GM19351 (cell line): ENCODE measurements around the gene SUFU.

ENCODE experiments used
- ATAC-seq: cut with Tn5 transposase; IDR thresholded peaks from one replicate; pipeline ENCODE4 v1.9.1; 2021; ENCODE audit warnings: mild to moderate bottlenecking, moderate library complexity; ENCODE audit not compliant: unreplicated experiment

The SUFU gene

DNA sequence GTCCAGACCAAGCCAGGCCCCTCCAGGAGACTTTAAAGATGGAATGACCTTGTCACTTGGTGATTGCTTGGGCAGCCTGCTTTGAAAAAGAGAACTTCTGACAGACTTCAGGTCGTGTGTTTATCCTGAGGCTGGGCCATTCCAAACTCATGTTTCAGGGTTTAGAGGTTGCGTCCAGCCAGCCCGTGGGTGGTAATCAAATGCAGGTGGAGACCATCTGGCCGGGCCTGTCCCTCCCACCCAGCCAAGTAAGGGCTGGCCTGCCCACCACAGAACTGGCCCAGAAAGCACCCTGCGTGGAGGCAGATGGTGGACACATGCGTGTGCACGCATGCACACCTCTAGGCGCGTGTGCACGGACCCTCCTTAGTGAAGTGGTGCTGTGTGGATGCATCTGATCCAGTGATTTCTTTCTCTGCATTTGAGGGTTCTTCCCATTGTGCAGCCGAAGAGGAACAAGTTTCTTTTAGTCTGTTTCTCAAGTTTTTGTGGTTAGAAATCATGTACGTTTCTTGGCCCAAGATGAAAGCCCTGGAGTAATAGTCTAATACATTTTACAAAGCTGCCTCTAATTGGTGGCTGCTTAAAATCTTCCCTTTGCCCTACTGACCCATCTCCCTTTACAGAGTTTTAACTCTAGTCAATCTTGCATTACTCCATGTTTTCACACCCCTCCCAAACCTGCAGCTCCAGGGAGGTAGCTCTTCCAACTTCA, 43.0 kb downstream of the SUFU start:
- no peak for ATAC-seq

DNA sequence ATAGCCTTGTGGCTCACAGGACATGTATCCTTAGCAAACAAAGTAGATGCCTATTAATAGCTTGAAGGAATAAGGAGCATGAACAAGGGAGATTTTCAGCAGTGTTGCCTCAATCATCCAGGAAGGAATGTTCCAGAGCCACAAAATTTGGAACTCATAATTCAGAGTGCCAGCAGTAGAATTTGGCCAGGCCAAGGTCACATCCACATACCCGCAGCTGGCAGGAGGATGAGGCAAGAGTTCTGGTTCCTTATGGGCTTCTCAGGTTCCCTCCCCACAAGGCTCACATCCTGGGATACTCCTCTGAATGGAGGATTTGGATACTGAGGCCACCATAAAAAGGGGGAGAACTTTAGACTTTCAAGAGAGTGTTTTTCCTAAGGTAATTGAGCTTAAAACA, 45.8 kb downstream of the SUFU start:
- ATAC-seq, result no peak

DNA sequence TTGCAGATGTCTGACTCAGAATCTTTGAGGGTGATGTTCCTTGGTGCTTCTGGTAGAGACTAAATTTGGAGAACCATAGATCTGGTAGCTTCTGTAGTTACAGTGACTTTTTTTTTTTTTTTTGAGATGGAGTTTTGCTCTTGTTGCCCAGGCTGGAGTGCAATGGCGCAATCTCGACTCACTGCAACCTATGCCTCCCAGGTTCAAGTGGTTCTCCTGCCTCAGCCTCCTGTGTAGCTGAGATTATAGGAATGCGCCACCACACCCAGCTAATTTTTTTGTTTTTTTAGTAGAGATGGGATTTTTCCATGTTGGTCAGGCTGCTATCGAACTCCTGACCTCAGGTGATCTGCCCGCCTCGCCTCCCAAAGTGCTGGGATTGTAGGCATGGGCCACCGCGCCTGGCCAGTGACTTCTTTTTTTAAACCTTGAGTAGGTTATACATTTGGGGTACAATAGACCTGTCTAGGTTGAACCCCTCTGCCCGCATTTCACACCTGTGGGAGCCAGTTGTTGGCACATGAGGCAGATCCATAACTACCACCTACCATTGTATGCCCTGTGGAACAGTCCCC, 47.0 kb downstream of the SUFU start:
- no peak for ATAC-seq

DNA sequence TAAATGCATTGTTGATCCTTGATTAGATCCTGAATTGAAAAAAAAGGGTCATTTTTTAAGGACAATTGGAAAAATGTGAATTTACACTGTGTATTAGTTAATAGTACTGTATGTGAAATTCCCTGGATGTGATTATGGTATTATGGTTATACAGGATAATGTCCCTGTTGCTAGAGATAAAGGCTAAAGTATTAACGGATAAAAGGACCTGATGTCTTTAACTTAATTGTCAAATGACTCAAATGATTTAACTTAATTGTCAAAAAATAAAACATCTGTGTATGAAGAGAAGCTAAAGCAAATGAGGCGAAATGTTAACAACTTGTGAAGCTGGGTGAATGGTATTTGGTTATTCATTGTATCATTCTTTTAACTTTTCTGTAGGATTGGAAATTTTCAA, 48.8 kb downstream of the SUFU start:
- no peak for ATAC-seq

DNA sequence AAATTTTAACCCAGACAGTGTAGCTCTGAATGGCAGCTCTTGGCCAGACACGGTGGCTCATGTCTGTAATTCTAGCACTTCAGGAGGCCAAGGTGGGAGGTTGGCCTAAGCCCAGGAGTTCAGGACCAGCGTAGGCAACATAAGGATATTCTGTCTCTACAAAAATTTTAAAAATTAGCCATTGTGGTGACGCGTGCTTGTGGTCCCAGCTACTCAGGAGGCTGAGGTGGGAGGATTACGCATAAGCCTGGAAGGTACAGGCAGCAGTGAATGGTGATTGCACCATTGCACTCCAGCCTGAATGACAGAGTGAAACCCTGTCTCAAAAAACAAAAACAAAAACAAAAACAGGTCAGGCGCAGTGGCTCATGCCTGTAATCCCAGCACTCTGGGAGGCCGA, 50.0 kb downstream of the SUFU start:
- no peak for ATAC-seq

DNA sequence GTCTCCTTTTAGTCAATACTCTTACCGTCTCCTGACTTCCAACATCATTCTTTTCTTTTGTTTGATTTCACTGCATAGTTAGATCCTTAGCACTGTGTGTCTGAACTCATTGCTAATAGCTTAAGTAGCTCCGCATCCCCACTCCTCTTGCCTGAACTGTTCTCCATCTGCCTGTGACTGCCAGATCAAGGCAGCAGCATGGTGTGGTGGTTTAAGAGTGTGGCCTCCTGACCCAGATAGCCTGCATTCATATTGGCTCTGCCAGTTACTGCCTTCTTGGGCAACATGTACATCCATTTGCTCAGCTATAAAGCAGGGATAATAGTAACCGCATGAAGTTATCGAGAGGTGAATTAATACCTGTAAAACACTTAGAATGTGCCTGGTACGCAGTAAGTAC, 50.8 kb downstream of the SUFU start:
- no peak for ATAC-seq

DNA sequence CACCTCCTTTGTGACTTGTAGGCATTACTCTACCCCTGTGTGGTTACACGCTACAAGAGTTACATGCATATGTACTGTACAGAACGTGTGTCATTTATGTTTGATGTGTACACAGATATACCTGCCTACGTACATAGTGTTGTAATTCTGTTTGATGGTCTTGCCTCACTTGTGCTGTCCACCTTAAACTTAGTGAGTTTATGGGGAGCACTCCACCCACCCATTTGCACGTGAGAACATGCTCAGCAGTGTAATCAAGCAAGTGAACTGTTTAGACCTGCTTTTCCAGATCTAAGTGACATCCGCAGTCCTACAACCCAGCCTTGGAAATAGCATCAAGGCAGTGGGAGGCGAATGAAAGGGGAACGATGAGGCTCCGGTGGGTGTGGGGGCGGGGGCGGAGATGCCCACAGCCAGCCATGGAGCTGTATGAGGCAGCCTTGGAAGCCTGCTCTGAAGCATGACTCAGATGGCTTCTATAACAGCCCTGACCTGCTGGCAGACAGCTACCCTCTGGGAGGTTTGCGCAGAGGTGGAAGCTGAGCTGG, 52.1 kb downstream of the SUFU start:
- ATAC-seq, result no peak

DNA sequence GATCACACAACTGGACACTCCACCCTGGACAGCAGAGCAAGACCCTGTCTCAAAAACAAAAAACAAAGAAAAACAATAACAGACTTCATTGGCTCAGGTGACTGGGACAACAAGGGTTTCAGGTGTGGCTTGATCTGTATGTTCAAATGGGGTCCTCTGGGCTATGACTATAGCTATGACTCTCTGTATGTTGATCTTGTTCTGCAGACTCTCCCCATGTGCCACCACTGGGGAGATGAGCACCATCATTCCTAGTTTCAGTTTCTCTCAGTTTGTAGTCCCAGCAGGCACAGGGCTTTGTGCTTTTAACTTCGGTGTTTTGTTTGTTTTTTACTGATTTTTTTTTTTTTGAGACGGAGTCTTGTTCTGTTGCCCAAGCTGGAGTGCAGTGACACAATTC, 53.8 kb downstream of the SUFU start:
- no peak for ATAC-seq

DNA sequence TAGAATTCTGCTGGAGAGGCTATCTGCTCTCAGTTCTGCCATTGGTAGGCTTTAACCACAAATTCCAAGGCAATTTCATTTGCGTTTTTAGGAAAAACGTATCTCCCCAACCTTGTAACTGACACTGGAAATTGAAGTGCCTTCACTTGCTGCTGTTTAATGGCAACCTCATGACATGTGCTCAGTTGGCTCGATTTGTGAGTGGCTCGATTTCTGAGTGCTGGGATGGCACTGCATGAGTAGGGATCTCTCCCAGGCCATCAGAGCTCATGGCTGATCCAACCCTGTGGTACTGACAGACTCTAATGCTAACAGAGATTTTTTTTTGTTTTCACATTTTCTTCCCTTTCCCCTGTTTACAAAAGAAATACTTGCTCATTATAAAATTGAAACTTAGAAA, 56.0 kb downstream of the SUFU start:
- no peak for ATAC-seq

DNA sequence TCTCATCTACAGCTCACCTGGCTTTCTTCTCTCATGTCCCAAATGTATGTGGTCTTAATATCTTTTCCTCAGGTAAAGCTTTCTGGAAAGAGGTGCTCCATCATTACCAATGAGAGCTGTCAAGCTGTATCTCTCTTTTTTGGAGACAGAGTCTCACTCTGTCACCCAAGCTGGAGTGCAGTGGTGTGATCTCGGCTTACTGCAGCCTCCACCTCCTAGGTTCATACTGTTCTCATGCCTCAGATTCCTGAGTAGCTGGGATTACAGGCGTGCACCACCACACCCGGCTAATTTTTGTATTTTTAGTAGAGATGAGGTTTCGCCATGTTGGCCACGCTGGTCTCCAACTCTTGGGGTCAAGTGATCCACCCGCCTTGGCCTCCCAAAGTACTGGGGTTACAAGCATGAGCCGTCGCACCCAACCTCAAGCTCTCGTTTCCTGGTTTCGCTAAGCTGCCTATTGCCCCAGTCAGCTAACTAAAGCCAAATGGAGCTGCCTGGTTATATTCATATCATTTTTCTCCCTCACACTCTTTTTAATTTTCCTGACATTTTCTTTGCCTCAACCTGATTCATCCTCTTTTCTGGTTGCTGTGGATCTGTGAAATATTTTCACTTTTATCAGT, 60.5 kb downstream of the SUFU start:
- no peak for ATAC-seq

DNA sequence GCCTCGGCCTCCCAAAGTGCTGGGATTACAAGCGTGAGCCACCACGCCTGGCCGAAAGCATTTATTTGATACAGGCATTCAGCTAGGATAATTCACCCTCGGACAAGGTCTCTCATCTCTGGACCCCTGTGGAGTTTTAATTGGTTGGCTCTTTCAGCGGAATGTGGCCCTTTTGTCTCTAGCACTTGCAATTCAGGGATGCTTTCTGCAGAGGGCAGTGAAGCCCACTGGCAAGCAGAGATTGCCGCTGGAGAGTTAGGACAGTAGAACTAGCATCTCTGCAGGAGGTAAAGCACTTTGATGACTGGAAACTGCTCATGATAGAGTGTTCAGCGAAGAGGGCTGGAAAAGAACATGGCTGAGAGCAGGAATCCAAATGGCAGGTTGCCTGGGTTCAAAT, 62.0 kb downstream of the SUFU start:
- no peak for ATAC-seq

DNA sequence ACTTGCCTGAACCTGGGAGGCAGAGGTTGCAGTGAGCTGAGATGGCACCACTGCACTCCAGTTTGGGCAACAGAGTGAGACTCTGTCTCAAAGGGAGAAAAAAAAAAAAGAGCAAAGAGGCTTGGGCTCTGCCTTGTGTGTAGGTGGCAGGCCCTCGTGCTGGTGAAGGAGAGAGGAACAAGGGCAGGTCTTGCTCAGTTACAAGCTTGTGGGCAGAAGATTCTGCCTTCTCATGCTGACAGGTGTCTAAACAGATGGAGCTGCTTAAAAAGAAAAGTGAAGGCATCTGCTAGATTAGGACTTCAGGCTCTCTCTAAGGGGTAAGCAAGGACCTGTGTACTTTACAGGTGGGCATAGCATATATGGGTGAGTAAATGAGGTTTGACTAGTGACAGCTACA, 75.0 kb downstream of the SUFU start:
- no peak for ATAC-seq

DNA sequence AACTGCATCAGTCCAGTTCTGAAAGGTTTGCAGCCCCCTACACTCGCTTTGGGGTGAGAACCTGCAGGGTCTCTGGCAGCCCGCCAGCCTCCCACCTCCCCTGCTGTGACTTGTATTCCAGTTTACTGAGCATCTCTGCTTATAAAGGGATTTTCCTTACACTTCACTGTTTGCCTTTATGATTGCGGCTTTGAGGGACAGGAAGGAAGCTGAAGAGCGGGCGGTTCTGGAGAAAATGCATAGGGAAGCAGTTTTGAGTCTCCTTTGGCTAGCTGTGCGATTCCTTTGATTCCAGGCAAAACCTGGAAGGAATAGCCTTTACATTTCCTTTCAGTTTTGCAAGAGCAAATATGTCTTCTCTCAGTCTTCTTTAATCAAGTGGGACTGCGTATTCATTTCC, 75.6 kb downstream of the SUFU start:
- ATAC-seq, result no peak

DNA sequence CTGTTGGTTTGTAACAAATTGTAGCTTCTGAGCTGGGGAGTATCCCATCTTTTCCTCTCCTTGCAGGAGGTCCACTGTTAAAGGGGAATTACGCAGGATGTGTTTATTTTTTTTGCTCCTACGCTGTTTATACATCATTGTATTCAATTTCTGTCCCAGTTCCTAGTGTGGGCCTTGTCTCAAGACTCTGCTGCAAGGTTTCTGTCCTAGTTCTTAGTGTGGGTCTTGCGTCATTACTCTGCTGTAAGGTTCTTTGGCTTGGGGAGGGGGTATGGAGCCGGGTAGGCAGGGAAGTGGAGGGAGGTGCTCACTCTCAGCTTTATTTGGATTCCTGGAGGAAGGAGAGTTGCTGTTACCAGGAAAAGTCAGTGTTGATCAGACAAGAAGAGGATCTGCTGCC, 76.5 kb downstream of the SUFU start:
- no peak for ATAC-seq

DNA sequence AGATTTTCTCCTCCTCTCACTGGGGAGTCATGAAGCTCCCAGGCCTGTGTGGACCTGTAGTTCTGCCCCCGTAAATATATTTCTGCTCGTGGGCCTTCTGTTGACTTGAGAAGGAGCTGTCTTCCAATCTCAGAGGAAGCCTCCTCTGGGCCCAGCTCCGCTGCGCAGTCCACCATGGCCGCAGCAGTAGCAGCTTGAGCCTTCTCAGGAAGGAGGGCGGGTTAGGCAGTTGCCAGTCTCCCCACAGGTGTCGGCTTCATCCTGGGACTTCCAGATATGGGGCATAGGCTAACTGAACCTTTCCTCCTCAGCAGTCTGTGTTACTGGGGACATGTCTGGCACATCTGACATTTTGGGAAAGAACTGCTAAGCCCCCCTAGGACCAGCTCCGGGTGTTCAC, 77.6 kb downstream of the SUFU start:
- no peak for ATAC-seq

DNA sequence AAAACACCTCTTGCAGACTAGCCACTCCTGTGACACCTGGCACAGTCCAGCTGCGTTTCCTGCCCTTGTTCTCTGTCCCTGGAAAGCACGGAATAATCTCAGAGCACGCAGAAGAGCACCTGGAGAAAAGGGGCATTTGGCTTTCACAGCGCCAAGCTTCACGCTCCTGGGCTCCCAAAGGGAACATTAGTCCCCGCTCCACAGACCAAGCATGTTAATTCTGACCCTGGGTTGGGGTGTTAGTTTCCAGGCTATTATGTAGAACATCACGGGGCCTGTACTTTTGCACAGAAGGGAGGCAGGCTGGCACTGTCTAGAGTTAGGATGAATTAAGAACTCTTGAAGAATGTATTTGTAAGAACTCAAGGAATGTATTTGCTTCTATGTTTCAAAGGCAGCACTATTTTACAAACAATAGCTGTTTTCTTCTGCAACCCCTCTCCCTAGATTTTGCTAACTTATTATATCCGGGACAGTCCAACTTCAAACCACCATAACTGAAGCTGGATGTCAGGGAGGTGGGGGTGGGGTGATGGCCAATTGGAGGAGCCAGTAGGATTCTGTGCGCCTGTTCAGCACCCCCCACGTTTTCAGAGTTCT, 78.3 kb downstream of the SUFU start:
- ATAC-seq, result no peak

DNA sequence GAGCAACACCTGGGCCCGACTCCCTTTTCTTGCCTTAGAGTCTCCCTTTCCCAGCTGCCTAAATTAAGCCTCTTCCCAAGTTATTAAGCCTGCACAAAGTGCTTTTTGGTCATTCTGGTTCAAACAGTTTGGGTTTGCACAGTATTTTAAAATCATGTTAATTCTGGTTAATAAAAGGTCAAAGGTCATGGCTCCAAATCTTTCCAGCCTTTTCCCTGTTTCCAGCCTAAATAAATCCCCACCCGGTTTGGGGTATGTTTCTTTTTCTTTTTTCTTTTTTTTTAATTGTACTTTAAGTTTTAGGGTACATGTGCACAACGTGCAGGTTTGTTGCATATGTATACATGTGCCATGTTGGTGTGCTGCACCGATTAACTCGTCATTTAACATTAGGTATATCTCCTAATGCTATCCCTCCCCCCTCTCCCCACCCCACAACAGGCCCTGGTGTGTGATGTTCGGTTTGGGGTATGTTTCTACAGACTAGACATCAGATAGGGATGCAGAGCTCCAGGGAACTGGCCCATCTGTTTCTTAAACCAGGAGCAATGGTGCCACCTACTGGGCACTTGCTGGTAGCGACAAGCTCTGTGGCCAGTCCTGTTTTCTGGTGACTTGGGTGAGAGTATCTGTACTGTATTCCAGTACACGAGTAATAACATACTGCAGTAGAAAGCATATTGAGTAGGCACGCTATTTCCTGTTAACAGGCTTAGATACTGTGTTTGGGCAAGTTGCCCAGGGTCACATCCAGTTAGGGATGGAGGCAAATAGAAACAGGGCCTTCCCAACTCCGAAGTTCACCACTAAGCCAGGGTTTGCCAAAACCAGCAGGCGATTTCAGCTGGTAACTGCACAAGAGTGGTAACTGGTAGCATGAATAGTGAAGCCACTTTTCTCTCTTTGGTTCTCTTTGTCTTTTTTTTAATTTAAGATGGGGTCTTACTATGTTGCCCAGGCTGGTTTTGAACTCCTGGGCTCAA, 80.0 kb downstream of the SUFU start:
- ATAC-seq, result peak; percentile 84

DNA sequence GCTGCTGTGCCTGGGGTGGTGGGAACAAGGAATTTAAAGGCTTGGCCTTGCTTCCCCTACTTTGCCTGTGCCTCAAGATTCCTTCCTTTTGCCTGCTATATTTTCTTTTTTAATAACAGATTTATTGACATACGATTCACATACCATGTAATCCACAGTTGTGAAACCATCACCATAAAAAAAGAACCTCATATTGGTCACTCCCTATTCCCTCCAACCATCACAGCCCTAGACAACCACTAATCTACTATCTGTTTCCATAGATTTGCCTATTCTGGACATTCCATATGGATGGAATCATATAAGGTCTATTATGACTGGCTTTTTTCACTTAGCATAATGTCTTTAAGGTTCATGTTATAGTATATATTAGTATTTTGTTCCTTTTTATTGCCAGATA, 81.3 kb downstream of the SUFU start:
- no peak for ATAC-seq

DNA sequence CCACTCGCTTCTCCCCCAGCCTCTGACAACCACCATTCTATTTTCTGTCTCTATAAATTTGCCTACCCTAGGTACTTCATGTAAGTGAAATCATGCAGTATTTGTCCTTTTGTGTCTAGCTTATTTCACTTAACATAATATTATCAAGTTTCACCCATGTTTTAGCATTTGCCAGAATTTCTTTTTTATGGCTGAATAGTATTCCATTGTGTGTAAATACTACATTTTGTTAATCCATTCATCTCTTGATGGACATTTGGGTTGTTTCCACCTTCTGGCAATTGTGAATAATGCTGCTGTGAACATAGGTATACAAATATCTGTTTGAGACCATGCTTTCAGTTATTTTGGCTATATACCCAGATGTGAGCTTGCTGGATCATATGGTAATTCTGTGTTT, 83.1 kb downstream of the SUFU start:
- no peak for ATAC-seq

DNA sequence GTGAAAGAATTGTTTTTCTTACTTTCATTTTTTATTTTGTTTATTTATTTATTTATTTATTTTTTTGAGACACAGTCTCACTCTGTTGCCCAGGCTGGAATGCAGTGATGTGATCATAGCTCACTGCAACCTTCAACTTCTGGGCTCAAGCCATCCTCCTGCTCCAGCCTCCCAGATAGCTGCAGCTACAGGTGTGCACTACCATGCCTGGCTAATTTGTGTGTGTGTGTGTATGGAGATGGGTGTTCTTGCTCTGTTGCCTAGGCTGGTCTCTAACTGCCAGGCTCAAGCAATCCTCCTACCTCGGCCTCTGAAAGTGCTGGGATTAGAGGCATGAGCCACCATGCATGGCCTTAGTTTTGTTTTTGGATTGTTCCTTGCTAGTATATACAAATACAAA, 85.1 kb downstream of the SUFU start:
- no peak for ATAC-seq
